Fibroblast of mammary gland (primary cell): Measurements from ENCODE around the gene KLHL26.
A peak's percentile ranks its signal among the peaks of the same experiment; 100 is the strongest.

ENCODE experiments used
- DNase-seq: peaks from one replicate; pipeline ENCODE4 v3.0.0-alpha.2; 2010; ENCODE audit warnings: low read depth
- H3K4me3 ChIP-seq: 2 replicates; pipeline ENCODE4 v1.5.1; 2011; ENCODE audit warnings: low read depth, mild to moderate bottlenecking, low read length, moderate library complexity; ENCODE audit not compliant: control insufficient read depth
- TF ChIP-seq, protein P1 (sequence below): conservative IDR thresholded peaks from 2 replicates; pipeline ENCODE4 v1.5.1; 2011; ENCODE audit warnings: low read depth, low read length, inconsistent platforms; ENCODE audit not compliant: control insufficient read depth, insufficient read depth

The KLHL26 gene

DNA sequence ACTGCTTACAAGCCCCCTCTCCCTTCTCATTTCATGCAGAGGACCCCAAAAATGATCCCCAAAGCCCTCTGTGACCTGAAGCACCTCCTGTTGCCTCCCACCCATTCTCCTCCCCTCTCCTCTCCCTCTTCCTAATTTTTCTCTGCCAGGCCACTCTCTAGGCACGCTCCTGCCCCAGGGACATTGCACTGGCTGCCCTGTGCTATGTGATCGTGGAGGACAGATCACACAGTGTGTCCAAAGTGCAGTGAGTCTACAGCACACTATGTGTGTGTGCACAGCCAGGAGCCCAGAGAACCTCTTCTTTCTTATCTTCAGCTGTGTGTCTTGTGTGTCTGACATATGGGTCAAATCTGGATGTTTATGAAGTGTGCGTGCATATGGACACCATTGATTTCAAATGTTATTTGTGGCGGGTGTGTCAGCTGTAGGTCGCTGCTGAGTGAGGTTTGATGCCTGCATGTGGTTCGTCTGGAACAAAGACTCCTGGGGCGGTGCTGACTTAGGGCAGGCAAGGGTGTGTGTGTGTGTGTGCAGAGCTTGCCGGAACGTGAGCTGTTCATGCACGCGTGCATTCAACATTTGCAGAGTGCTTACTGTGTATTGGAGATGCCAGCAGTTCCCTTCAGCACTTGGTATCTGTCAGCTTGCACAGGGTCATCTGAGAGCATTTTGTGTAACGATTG, 2.1 kb upstream of the KLHL26 start:
- no peak overlapping the region for H3K4me3 ChIP-seq
- DNase-seq: no peak
- TF ChIP-seq, protein P1, sequence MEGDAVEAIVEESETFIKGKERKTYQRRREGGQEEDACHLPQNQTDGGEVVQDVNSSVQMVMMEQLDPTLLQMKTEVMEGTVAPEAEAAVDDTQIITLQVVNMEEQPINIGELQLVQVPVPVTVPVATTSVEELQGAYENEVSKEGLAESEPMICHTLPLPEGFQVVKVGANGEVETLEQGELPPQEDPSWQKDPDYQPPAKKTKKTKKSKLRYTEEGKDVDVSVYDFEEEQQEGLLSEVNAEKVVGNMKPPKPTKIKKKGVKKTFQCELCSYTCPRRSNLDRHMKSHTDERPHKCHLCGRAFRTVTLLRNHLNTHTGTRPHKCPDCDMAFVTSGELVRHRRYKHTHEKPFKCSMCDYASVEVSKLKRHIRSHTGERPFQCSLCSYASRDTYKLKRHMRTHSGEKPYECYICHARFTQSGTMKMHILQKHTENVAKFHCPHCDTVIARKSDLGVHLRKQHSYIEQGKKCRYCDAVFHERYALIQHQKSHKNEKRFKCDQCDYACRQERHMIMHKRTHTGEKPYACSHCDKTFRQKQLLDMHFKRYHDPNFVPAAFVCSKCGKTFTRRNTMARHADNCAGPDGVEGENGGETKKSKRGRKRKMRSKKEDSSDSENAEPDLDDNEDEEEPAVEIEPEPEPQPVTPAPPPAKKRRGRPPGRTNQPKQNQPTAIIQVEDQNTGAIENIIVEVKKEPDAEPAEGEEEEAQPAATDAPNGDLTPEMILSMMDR: no peak

DNA sequence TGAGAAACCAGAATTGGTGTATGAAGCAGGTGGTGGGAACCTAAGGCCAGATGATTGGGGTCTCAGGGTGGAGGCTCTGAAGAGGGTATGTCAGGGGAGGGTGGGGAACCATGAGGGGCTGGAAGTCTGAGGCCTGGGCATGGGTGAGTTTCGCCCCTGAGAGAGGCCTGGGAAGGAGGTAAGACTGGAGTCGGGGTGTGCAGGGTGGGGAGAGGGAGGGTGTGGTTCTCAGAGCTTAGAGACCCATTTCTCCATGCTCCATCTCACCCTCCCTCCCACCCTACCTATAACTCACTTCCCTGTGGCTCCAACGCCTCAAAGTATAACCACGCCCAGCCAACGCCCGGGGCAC, 1.0 kb upstream of the KLHL26 start:
- TF ChIP-seq, protein P1: no peak
- no peak overlapping the region for H3K4me3 ChIP-seq

DNA sequence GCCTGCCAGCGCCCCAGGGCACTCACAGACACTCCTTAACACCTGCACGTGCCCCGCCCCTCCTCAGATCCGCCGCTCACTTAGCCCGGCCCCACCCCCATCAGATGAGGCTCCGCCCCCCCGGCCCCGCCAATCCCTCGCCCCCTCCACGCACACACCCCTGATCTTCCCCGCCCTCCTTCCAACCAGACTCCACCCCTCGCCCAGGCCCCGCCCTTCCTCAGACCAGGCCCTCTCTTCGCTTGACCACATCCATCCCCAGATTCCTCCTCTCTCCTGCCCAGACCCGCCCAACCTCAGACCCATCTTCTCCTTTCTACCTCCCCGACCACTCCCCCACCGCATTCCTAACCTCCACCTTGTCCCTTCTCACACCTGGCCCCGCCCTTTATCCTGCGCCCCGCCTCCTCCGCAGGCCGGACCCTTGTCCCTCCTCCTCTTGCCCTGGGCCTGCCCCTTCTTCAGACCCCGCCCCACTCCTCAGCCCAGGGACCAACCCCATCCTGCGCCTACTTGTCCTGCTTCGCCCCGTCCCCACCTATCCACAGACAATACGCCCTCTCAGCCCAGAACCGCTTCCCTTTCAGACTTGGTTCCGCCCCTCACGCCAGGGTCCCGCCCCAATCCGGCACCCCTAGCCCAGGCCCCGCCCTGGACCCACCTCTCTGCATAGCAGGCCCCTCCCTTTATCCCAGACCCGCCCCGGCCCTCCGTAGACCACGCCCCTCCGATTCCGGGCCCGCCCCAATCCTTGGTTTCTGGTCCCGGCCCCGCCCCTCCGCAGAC, 452 bp upstream of the KLHL26 start:
- TF ChIP-seq, protein P1: no peak
- DNase-seq: peak; percentile 90
- H3K4me3 ChIP-seq: peak overlapping the region; percentile 67

More for the DNA sequence above, 1.0 kb upstream of the KLHL26 start:
- DNase-seq: no peak

DNA sequence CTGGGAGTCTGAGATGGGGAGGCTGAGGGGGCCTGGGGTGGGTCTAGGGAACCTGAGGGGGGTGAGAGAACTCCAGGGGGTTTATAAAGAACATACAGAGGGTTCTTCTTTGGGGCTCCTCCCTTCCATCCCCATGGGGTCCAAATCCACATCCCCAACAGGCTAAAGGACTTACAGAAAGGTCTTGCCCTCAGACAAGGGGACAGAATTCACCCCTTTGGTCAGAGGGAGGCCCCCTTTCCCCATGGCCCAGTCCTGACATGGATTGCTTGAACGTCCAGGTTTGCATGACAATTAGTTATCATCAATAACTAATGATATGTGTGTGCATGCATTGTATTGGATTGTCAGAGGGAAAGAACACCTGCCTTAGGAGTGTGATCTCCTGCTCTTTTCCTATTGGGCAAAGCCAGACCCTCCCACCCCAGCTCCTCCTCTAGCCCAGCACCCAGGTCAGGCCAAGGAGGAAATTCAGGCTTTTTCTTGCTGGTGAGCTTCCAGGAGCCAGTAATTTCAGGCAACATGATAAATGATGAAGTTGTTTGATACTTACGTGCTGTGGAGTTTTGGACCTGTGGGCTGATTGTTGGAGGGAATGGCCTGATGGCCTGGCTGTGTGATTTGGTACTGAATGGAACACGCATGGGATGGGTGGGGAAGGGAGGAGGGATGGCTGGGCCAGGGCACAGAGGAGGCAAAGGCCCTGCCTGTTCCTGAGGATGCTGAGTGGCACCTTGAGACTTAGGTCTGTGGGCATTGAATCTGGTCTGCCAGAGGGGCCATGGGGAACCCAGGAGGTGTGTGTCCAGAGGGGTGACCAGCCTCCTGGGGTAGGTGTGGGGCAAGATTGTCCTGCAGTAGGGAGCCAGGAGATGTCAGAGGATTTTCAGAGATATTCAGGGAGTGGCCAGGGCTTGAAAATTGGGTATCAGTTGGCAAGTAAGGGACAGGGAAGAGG, 1.1 kb downstream of the KLHL26 start:
- peak overlapping the region; percentile 67 for H3K4me3 ChIP-seq
- no peak for DNase-seq
- TF ChIP-seq, protein P1: no peak

DNA sequence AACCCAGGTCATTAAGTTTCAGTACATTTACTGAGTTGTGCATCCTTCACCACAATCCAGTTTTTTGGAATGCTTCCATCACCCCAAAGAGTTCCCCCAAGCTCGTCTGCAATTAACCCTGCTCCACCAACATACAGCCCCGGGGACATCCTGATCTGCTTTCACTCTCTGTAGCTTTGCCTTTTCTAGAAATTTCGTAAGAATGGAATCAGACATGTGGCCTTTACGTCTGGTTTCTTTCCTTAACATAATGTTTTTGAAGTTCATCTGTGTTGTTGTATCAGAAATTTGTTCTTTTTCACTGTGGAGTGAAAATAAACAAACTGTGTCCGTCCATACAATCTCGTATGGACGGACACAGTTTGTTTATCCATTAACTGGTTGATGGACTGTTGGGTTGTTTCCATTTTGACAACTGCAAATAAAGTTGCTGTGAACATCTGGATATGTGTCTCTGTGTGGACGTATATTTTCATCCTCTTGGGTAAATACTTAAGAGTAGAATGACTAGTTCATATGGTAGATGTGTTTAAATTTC, 2.9 kb downstream of the KLHL26 start:
- TF ChIP-seq, protein P1: no peak
- no peak overlapping the region for H3K4me3 ChIP-seq
- DNase-seq: no peak
